ENCODE results near the gene BPIFB4.
"Not testable (repeated sequence)": the region's sequence is repeated elsewhere in the genome, so short reads cannot be mapped to it uniquely, and the experiment has no call there.

BPIFB4 gene

DNA sequence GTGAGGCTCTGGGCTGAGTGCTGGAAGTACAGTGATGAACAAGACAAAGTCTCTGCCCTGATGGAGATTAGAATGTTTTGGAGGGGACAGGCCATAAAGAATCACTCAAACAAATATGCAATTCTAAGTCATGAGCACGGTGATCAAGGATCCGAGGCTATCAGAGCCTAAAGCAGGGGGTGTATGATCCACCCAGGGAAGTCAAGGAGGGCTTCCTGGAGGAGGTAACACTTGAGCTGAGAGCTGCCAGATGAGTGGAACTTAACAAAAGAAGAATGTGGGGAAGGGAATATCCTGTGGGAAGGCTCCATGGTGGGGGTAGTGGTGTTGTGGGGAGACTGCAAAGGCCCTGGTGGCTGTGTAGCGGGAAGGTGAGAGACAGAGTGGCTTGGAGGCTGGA lies 12.2 kb downstream of the BPIFB4 start:
- Mint-ChIP-seq H3K27me3 (ENCODE audit: low read depth) (no peaks in the 10 kb centered on the region), H3K9me3 (no peaks in the 10 kb centered on the region), H3K4me1 (ENCODE audit: low read depth) (no peaks in the 10 kb centered on the region), H3K27ac (no peak overlapping the region), H3K36me3 (ENCODE audit: low read depth) (no peaks in the 10 kb centered on the region), H3K4me3 (no peak overlapping the region)

DNA sequence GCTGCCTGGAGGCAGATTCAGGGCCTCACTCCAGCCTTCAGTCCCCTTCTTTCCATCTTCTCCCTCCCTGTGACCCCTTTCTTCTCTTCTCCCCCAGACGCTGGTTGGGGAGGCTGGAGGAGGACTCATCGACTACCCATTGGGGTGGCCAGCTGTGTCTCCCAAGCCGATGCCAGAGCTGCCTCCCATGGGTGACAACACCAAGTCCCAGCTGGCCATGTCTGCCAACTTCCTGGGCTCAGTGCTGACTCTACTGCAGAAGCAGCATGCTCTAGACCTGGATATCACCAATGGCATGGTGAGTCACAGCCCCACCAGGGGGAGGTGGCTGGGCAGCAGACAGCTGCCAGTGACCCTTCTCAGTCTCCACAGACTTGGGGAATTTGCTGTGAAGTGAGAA lies 12.9 kb downstream of the BPIFB4 start:
- Mint-ChIP-seq H3K27me3 (ENCODE audit: low read depth) (no peaks in the 10 kb centered on the region), H3K4me3 (no peak overlapping the region), H3K27ac (no peak overlapping the region), H3K36me3 (ENCODE audit: low read depth) (no peaks in the 10 kb centered on the region), H3K9me3 (no peaks in the 10 kb centered on the region), H3K4me1 (ENCODE audit: low read depth) (no peaks in the 10 kb centered on the region)

DNA sequence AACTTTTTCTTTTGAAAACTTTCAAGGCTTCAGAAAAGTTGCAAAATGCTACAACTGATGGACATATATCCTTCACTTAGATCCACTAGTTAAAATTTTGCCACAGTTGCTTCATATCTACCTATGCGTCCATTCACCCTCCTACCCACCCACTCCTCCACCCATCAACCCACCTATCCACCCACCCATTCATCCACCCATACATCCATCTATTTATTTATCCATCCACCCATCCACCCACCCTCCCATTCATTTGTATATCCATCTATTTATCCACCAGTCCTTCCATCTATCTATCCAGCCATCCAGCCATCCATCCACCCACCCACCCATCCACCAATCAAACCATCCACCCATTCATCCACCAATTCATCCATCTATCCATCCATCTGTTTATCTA lies 13.6 kb downstream of the BPIFB4 start:
- Mint-ChIP-seq H3K4me3 (no peak overlapping the region), H3K27me3 (ENCODE audit: low read depth) (no peaks in the 10 kb centered on the region), H3K36me3 (ENCODE audit: low read depth) (no peaks in the 10 kb centered on the region), H3K27ac (no peak overlapping the region), H3K4me1 (ENCODE audit: low read depth) (no peaks in the 10 kb centered on the region), H3K9me3 (no peaks in the 10 kb centered on the region)

DNA sequence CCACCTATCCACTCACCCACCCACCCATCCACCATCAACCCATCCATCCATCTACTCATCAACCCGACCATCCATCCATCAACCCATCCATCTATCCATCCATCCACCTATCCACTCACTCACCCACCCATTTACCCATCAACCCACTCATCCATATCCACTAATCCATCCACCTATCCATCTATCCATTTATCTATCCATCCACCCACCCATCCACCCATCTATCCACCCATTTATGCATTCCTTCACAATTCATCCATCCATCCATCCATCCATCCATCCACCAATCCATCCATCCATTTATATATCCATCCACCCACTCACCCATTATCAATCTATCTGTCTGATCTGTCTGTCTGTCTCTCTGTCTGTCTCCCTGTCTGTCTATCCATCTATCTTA lies 14.1 kb downstream of the BPIFB4 start:
- Mint-ChIP-seq H3K9me3 (no peaks in the 10 kb centered on the region), H3K36me3 (ENCODE audit: low read depth) (no peaks in the 10 kb centered on the region), H3K27me3 (ENCODE audit: low read depth) (no peaks in the 10 kb centered on the region), H3K4me1 (ENCODE audit: low read depth) (no peaks in the 10 kb centered on the region), H3K27ac (no peak overlapping the region), H3K4me3 (no peak overlapping the region)

DNA sequence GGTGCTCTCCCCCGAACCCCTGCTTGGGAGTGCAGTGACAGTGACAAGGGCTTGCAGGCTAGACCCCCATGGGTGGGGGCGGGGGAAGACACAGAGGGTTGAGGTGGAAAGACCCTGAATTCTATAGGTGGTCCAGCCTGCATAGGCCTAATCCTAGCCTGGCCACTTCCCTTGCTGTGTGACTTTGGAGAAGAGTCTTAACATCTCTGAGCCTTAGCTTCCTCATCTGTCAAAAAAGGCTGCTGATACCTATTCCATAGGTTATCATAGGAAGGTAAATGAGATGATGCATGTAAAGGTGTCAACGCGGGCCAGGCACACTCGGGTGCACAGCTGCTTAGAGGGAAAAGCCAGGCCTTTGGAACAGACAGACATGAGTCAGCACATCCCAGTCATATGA lies 15.8 kb downstream of the BPIFB4 start:
- Mint-ChIP-seq H3K27me3 (ENCODE audit: low read depth) (no peaks in the 10 kb centered on the region), H3K4me3 (no peak overlapping the region), H3K9me3 (no peaks in the 10 kb centered on the region), H3K4me1 (ENCODE audit: low read depth) (no peaks in the 10 kb centered on the region), H3K27ac (no peak overlapping the region), H3K36me3 (ENCODE audit: low read depth) (no peaks in the 10 kb centered on the region)

DNA sequence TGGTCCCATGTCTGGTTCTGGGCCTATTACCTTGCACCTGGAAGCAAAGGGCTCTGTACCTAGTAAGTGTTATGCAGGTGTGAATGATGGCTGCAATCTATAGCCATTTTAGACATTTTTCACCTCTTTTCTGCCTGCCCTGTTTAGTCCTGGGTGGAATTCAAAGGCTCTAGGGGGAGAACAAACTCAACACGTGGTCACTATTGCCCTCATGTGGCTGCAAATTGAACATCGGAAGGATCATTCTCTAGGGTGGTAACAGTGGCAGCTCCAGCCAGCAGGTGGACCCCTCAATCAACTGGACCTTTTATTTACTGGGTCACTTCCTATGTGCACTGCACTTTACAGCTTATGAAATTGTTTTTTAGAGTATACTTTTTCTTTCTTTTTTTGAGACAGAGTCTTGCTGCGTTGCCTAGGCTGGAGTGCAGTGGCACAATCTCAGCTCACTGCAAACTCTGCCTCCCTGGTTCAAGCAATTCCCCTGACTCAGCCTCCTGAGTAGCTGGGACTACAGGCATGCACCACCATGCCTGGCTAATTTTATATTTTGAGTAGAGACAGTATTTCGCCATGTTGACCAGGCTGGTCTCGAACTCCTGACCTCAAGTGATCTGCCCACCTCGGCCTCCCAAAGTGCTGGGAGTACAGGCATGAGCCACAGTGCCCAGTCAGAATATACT lies 16.6 kb downstream of the BPIFB4 start:
- H3K27ac Mint-ChIP-seq; H3K36me3 Mint-ChIP-seq (ENCODE audit: low read depth); H3K4me3 Mint-ChIP-seq; H3K9me3 Mint-ChIP-seq; H3K4me1 Mint-ChIP-seq (ENCODE audit: low read depth); H3K27me3 Mint-ChIP-seq (ENCODE audit: low read depth): not testable (repeated sequence)

DNA sequence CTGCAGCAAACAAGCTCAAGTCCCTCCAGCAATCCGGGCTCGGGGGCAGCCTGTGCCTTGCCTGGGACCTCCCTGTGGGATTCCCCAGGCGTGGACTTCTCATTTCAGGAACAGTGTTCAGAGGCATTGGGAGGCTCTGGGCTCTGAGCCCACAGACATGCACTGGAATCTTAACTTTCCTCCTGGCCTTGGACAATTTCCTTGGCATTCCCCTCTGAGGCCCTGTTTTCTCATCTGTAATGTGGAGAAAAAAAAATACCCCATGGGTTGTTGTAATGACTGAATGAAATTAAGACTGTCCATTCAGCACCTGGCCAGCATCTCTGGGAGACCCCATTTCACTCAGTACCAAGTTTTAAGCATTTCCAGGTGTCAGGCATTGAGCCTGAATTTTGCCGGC lies 17.6 kb downstream of the BPIFB4 start:
- Mint-ChIP-seq H3K27ac (no peak overlapping the region), H3K4me3 (no peak overlapping the region), H3K4me1 (ENCODE audit: low read depth) (no peaks in the 10 kb centered on the region), H3K36me3 (ENCODE audit: low read depth) (no peaks in the 10 kb centered on the region), H3K9me3 (no peaks in the 10 kb centered on the region), H3K27me3 (ENCODE audit: low read depth) (no peaks in the 10 kb centered on the region)

DNA sequence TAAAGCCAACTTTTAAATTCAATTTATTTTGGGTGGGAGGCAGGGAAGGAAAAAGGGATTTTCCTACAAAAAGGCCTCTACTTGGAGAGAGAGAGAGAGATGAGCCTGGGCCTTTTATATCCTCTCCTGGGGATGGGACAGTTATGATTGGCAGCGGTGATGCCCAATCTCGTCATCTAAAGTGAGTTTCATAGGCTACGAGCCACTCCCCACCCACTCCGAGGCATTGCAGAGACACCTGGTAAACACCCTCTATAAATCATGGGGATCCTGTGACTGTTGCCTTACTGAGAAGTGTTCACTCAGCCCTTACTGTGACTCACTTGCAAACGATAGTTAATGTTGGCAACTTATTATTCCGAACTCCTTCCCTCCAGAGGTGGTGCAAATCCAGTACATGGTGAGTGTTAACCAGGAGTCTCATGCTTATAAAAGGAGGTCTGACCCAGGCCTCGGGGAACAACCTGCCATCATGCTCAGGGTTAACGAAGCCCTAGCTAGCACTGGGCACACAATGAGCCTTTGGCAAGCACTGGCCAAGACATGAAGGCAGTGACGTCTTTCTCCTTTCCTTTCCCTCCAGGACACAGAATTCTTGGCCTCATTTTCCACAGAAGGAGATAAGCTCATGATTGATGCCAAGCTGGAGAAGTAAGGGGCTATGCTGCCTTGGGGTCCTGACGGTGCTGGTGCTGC lies 20.5 kb downstream of the BPIFB4 start:
- no peak overlapping the region for H3K4me3 Mint-ChIP-seq
- H3K36me3 Mint-ChIP-seq (ENCODE audit: low read depth): no peaks in the 10 kb centered on the region
- H3K4me1 Mint-ChIP-seq (ENCODE audit: low read depth): no peaks in the 10 kb centered on the region
- no peaks in the 10 kb centered on the region for H3K9me3 Mint-ChIP-seq
- no peaks in the 10 kb centered on the region for H3K27me3 Mint-ChIP-seq (ENCODE audit: low read depth)
- H3K27ac Mint-ChIP-seq: no peak overlapping the region

DNA sequence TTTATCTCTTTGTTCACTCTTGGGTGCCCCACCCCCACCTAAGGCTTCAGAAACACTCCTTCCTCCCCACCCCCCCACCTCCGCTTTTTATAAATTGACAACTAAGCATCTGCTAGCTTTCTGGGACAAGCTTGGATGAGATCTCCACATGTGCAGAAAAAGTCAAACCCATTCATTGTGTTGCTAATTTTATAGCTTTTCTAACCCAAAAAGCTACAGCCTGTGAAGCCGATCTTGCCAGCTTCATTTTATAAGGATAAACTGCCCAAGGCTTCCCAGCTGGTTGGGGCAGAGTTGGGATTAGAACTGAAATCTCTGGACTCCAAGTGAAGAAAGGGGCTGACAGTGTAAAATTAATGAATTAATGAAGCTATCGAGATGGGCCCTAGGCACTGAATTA lies 24.1 kb downstream of the BPIFB4 start:
- no peaks in the 10 kb centered on the region for H3K36me3 Mint-ChIP-seq (ENCODE audit: low read depth)
- H3K27ac Mint-ChIP-seq: no peak overlapping the region
- no peaks in the 10 kb centered on the region for H3K27me3 Mint-ChIP-seq (ENCODE audit: low read depth)
- no peak overlapping the region for H3K4me3 Mint-ChIP-seq
- H3K9me3 Mint-ChIP-seq: no peaks in the 10 kb centered on the region
- no peaks in the 10 kb centered on the region for H3K4me1 Mint-ChIP-seq (ENCODE audit: low read depth)

DNA sequence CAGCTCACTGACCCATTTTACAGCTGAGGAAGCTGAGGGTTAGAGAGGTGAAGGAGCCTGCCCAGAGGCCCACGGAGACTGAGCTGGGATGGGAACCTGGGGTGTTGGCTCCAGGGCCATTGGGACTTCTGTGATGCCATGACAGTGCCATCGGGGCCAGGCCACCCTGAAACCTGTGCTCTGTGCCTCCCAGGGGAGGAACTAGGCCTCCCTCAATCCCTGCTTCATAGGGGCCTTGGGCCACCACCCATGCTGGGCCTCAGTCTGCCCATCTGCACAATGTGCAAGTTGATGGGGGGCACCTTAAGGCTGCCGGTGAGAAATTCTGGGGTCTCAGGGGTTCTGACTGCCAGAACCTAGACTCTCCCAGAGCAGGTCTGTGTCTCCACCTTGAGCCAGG lies 24.9 kb downstream of the BPIFB4 start:
- H3K9me3 Mint-ChIP-seq: no peaks in the 10 kb centered on the region
- H3K4me1 Mint-ChIP-seq (ENCODE audit: low read depth): no peaks in the 10 kb centered on the region
- no peaks in the 10 kb centered on the region for H3K36me3 Mint-ChIP-seq (ENCODE audit: low read depth)
- no peaks in the 10 kb centered on the region for H3K27me3 Mint-ChIP-seq (ENCODE audit: low read depth)
- H3K27ac Mint-ChIP-seq: no peak overlapping the region
- H3K4me3 Mint-ChIP-seq: no peak overlapping the region

DNA sequence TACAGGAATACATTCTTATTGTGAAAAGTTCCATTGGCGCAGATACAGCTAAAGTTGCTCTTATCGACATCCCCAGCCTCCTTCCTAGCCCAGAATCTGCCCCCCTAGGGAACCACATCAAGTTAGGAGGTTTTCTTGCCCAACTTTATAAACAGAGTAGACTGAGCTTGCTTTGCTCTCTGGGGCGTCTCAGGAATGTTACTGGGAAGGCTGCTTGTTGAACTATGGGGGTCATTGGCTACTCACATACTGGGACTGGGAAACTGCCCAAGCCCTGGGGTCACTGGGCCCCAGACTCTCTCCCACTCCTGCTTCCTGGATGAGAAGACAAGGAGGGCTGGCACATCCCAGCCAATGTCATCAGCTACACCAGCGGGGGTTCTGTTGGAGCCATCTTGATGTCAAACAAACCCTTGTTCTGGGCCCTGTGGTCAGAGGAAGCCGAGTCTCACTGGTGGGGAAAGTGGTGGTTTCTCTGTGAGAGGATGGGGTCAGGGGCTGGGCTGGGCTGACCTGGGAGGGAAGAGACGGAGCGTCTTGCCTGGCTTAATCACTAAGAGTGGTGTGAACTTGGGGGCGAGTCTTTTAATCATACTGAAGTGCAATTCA lies 26.0 kb downstream of the BPIFB4 start:
- H3K9me3 Mint-ChIP-seq: no peaks in the 10 kb centered on the region
- H3K27ac Mint-ChIP-seq: no peak overlapping the region
- no peaks in the 10 kb centered on the region for H3K4me1 Mint-ChIP-seq (ENCODE audit: low read depth)
- H3K36me3 Mint-ChIP-seq (ENCODE audit: low read depth): no peaks in the 10 kb centered on the region
- H3K4me3 Mint-ChIP-seq: no peak overlapping the region
- no peaks in the 10 kb centered on the region for H3K27me3 Mint-ChIP-seq (ENCODE audit: low read depth)

DNA sequence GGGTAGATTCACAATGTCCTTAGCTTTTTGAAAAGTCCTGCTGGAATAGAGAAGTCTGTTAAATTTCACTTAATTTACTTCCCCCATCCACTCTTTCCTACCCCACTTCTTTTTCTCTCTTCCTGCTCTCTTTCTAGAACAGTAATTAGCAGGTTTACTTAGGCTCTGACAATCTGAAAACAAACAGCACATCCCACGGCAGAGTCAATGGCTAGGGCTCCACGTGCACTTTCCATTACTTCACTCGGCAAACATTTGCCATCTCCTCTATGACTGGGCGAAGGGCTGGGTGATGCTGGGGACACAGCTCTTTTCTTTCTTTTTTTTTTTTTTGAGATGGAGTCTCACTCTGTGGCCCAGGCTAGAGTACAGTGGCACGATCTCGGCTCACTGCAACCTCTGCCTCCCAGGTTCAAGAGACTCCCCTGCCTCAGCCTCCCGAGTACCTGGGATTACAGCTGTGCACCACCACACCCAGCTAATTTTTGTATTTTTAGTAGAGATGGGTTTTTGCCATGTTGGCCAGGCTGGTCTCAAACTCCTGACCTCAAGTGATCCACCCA lies 26.7 kb downstream of the BPIFB4 start:
- H3K36me3 Mint-ChIP-seq (ENCODE audit: low read depth); H3K27me3 Mint-ChIP-seq (ENCODE audit: low read depth); H3K4me1 Mint-ChIP-seq (ENCODE audit: low read depth); H3K4me3 Mint-ChIP-seq; H3K9me3 Mint-ChIP-seq; H3K27ac Mint-ChIP-seq: not testable (repeated sequence)

DNA sequence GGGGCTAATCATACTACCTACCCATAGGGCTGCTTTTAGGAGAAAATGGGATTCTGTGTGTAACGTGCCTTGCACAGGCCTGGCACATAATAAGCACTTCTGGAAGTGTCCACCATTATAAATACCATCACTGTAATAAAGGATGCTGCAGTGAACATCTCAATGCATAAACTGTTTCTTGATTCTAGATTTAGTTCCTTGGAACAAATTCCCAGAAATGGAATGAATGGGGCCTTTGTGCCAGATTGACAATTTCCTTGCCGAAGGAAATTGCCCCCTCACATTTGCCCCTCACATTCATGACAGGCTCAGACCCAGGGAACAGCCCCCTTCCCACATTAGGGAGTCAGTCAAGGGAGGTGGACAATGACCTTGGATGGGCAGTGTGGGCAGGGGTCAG lies 29.2 kb downstream of the BPIFB4 start:
- no peak overlapping the region for H3K27ac Mint-ChIP-seq
- no peak overlapping the region for H3K4me3 Mint-ChIP-seq
- no peaks in the 10 kb centered on the region for H3K9me3 Mint-ChIP-seq
- no peaks in the 10 kb centered on the region for H3K36me3 Mint-ChIP-seq (ENCODE audit: low read depth)
- no peaks in the 10 kb centered on the region for H3K4me1 Mint-ChIP-seq (ENCODE audit: low read depth)
- no peaks in the 10 kb centered on the region for H3K27me3 Mint-ChIP-seq (ENCODE audit: low read depth)

DNA sequence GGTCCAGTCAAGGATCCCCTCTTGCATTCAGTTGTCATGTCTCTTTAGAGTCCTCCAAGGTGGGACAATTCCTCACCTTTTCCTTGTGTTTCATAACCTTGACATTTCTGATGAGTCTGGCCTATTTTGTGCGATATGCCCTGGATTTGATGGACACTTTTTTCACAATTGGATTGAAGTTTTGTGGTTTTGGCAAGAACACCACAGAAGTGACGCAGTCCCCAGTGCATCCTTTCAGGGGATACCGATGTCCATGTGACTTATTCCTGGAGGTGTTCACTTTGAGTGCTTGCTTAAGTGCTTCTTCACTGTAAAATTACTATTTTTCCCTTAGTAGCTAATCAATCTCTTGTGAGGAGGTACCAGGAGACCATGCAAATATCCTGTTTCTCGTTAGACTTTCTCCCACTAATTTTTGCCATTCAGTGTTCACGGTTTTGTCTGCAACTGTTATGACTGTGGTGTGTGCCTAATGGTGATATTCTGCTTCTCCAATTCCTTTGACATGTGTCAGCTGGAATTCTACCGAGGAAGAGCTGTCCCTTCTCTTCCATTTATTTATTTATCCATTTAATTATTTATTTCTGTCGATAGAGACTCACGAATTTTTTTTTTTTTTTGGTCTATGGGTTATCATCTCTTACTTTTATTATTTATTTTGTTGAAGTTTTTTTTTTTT lies 30.8 kb downstream of the BPIFB4 start:
- Mint-ChIP-seq H3K27ac (no peak overlapping the region), H3K36me3 (ENCODE audit: low read depth) (no peaks in the 10 kb centered on the region), H3K4me1 (ENCODE audit: low read depth) (no peaks in the 10 kb centered on the region), H3K27me3 (ENCODE audit: low read depth) (no peaks in the 10 kb centered on the region), H3K4me3 (no peak overlapping the region), H3K9me3 (peaks cover 4% of the 10 kb centered on the region)

DNA sequence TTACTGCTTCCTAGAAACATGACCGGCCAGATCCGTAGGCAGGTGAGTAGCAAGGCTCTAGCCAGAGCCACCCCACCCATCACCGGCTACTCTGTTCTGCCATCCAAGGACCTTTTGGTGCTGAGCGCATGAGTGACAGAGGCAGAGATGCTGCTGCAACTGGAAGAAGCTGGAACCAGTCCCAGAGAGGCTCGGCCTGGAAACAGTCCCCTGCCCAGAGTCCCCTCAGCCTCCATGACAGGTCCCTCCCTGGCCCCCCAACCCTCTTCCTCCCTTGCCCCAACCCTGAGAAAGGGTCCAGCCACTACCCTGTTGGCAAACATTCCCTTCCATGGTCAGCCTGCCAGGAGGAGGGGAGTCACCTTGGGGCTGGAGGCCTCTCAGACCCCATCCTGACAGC lies 31.9 kb downstream of the BPIFB4 start:
- no peaks in the 10 kb centered on the region for H3K4me1 Mint-ChIP-seq (ENCODE audit: low read depth)
- no peak overlapping the region for H3K27ac Mint-ChIP-seq
- H3K27me3 Mint-ChIP-seq (ENCODE audit: low read depth): no peaks in the 10 kb centered on the region
- no peak overlapping the region for H3K4me3 Mint-ChIP-seq
- H3K9me3 Mint-ChIP-seq: peaks cover 4% of the 10 kb centered on the region
- H3K36me3 Mint-ChIP-seq (ENCODE audit: low read depth): no peaks in the 10 kb centered on the region

Measured in T-helper 1 cell treated with Interleukin-12 subunit alpha and Interleukin-12 subunit beta and Interleukin-4 antibody, amounts not matched to agents 30 μg/mL and 1 μg/mL, for 36 hours (primary cell).